ENCODE measurements around the gene ATG7.
"Not testable (repeated sequence)": the region's sequence is repeated elsewhere in the genome, so short reads cannot be mapped to it uniquely, and the experiment has no call there.

Gene ATG7

DNA sequence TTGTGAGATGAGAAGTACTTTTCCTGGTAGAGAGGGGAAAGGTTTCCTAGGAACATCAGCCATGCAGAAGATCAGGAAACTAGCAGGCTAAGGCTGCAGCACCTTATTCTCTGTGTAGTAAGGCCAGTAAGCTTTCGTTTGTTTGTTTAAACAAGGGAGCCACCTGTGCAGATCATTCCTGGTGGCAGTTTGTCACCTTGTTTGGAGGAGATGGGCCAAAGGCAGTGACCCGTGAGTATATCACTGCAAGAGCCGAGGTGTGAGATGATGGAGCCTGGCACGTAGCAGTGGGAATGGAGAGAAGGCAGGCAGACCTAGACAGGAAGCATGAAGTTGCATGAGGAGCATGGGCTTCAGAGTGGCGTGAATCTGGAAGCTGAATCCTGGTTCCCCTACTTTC is 19.6 kb downstream of the ATG7 start:
- no peak for DNase-seq (ENCODE audit: low read depth in 2 of 3, low spot score in 2 of 3)

DNA sequence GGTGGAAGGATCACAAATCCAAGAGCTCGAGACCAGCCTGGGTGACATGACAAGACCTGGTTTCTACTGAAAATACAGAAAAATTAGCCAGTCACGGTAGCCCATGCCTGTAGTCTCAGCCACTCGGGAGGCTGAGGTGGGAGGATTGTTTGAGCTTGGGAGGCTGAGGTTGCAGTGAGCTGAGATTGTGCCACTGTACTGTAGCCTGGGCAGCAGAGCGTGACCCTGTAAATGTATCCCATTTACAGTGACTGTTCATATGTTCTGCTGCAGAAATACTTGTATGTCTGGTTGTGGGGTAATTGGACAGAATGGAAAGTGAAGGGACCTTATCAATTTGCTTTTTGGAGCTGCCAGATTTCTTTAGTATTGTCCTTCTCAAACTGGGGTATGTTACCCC is 24.9 kb downstream of the ATG7 start:
- DNase-seq (ENCODE audit: low read depth in 2 of 3, low spot score in 2 of 3), result no peak

DNA sequence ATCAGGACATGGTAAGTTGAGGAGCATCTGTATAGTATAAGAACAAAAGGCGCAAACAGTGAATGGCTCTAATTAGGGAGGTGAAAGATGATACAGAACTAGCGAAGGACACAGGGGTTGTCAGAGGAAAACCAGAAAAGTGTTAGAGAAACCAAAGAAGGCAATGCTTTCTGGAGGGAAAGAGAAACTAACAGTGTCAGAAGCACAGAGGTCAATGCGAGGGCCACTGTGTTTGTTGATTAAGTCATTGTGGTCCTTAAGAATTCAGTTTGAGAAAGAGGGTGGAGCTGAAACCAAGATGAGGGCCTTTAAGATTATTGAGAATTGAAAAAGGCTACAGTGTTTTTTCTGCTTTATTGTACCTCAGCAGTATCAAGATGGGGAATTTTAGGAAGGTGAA is 28.8 kb downstream of the ATG7 start:
- DNase-seq (ENCODE audit: low read depth in 2 of 3, low spot score in 2 of 3), result no peak

DNA sequence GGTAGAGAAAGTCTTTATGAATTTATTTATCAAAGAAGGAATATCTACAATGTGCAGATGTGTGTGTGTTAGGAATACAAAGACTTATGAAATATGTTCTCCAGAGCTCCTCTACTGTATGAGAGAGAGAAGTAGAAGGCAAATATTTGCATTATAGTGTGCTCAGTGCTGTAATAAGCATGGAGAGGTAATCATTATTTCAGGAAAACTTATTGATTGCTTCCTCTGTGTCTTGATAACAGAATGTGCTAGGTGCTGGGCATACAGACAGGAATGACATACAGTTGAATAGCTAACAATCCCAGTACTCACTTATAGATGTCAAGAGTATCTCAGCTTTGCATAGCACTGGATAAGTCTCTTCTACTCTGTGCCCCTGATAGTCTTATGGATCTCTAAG is 30.2 kb downstream of the ATG7 start:
- no peak for DNase-seq (ENCODE audit: low read depth in 2 of 3, low spot score in 2 of 3)

DNA sequence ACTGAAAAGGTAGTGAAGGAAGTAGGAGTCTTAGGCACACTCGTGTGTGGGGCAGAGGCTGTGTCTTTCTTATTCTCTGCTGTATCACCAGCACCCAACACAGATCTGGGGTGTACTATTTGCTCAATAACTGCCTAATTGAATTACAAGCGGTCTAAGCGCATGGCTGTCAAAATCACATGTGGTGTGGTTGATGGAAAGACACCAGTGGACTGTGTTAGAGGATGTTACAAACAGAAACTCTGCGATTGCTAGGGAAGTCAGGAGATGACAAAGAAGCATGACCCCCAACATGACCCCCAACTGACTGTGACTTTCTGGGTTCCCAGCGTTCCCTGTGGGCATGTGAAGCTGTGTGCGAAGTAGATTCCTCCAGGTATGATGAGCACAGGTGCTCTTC is 32.0 kb downstream of the ATG7 start:
- DNase-seq (ENCODE audit: low read depth in 2 of 3, low spot score in 2 of 3), result no peak

DNA sequence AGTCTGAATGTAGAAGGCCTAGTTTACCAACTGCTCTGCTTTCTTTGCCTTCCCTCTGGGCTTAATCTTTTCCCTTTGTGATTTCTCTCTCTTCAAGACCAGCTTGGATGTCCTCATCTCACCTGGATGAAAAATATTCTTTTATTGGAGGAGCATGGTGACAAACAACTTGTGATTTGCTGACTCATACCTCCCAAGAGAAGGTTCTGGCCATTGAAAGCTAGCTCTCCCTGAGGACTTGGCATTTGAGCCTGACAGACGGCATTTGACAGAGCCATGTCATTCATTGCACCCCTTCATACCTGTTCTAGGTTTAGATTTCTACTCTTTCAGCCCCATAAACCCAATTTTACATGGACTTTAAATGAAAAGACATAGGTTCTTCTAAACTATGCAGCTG is 33.3 kb downstream of the ATG7 start:
- no peak for DNase-seq (ENCODE audit: low read depth in 2 of 3, low spot score in 2 of 3)

DNA sequence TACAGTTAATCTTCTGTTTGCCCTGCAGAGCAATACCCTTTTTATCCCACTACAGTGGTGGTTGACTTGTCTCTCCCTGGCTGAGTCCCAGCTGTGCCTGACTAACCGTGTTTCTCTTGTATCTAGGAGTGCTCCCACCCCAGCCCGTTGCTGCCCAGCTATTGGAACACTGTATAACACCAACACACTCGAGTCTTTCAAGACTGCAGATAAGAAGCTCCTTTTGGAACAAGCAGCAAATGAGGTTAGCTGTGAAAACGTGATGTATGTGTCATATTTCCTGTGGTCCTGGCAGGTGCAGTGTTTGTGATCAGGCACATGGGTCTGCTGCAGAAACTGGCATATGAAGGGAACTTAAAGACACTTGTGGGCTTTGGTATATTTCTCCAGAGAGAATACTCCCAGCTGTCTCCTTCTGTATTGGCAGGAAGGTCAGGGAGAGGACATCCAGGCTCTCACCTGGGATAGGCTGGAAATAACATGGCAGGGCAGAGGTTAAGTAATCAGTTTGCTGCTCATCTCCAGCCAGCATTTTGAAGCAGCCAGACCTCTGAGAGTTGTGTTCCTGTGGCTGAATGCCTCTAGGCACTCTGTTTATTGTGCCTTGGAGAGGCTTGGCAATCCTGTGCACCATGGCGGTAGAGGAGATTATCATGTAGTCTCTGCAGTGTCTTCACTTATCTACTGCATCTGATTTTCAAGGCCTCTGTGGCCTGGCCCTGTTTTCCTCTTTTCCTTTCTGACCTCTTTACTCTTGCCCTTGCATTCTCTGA is 34.8 kb downstream of the ATG7 start:
- DNase-seq (ENCODE audit: low read depth in 2 of 3, low spot score in 2 of 3), result peak in 1 of 3 experiments; percentile 8

DNA sequence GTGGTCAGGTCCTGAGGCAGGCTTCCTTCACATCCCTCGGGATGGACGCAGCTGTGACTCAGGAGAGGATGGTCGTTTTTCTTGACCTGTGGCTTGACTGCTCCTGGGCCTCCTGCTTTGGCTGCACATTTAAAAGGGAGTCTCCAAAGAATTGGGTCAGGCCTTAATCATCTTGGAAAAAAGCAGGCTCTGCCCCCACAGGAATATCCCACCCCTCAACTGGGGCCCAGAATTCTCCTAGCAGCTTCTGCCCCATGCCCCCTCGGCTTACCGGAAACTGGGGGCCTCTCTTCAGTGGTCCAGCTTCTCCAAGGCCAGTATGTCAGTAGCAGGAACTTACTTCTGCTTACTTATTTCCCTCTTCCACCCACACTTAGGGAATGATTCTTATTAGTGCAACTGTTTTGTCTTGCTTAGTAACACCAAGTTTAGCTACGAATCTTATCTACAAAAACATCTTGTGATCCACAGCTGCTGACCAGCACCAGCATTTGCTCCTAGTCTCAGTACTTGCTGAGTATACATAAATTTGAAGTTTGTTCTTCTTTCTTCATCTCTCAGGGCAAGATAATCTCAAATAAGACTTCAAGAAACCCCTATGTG is 35.7 kb downstream of the ATG7 start:
- no peak for DNase-seq (ENCODE audit: low read depth in 2 of 3, low spot score in 2 of 3)

DNA sequence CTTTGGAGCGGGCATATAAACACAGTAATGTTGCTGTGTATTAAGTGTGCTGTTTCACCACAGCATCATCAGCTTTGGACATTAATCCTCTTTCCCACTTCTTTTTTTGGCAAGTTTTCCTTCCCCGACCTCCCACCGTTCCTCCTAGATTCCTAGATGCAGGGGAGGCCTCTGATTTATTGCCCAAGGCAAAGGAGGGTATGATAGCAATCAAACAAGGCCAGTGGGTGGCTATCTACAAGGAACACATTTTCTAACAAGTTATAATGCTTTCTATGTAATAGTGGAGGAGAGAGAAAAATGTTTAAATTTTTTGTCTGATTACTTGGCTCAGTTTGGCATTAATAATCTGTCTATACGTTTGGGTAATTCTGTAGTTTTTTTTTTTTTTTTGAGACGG is 38.1 kb downstream of the ATG7 start:
- DNase-seq (ENCODE audit: low read depth in 2 of 3, low spot score in 2 of 3), result no peak

DNA sequence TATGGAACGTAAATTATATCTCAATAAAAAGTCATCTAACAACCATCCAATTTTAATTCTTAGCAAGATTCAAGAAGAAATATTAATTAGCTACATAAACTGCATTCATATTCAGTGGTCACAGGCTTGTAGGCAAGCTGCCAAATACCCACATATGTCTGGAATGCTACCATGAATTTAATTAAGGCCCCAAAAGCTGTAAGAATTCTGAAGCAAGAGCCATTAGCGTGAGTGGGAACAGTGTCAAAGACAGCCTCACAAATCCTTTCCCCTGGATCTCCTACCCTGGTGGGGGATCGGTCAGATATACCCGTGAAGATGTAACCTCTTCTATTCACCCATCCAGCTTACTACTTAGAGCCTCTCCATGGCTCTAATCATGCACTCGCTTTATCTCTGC is 40.0 kb downstream of the ATG7 start:
- no peak for DNase-seq (ENCODE audit: low read depth in 2 of 3, low spot score in 2 of 3)

DNA sequence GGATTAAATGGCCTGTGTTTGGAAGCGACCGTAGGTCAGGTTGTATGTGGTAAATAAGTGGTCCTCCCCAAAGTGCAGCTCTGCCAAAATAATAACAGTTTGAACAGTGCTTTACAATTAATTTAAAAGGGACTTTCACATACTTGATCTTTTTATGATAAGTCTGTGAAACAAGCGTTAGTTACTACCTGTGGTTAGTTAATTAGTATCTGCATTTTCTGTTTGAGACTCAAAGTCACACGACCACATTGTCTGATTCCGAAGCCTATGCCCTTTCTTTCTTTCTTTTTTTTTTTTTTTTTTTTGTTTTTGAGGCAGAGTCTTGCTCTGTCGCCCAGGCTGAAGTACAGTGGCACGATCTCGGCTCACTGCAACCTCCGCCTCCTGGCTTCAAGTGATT is 45.1 kb downstream of the ATG7 start:
- DNase-seq (ENCODE audit: low read depth in 2 of 3, low spot score in 2 of 3), result no peak

DNA sequence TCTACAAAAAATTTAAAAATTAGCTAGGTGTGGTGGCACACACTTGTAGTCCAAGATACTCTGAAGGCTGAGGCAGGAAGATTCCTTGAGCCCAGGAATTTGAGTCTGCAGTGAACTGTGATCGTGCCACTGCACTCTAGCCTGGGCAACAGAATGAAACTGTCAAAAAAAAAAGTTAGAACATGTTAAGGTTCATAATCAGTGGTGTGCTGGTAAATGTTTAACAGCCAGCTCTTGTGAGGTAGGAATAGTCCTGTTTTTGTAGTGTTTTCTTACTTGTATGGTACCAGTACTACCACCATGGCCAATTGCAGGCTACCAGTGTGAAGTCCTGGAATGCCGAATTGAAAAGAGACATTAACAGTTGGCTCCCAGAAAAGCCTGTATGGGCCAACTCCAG is 50.7 kb downstream of the ATG7 start:
- no peak for DNase-seq (ENCODE audit: low read depth in 2 of 3, low spot score in 2 of 3)

DNA sequence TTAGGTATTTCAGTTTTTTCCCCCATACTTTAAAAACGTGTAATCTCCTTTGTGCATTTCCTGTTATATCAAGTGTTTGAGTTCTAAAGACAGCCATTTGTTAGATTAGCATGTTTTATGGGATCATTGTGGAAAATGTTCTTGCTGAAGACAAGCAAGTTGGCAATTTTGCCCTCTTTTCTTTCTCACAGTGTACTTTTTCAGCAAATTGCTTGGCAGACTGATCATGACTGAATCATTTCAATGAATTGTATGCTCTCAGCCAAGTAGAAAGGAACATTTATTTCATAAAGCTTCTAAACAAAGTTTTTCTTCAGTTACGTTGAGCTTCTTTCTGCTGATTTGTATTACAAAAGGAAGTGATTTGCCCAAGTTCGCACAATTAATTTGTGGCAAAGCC is 51.6 kb downstream of the ATG7 start:
- no peak for DNase-seq (ENCODE audit: low read depth in 2 of 3, low spot score in 2 of 3)

DNA sequence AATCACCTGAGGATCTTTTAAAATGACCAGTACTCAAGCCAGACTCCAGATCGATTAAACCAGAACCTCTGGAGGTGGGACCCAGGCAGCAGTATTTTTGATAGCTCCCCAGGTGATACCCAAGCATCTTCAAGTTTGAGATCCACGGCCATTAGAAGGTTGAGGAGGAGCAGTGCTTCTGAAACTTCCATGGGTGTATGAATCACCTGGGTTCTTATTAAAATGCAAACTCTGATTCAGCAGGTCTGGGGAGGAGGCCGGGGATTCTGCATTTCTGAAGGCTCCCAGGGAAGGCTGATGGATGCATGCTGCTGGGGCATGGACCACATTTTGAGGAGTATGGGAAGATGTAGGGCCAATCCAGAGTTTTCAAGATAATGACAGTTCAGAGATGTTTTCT is 55.4 kb downstream of the ATG7 start:
- no peak for DNase-seq (ENCODE audit: low read depth in 2 of 3, low spot score in 2 of 3)

DNA sequence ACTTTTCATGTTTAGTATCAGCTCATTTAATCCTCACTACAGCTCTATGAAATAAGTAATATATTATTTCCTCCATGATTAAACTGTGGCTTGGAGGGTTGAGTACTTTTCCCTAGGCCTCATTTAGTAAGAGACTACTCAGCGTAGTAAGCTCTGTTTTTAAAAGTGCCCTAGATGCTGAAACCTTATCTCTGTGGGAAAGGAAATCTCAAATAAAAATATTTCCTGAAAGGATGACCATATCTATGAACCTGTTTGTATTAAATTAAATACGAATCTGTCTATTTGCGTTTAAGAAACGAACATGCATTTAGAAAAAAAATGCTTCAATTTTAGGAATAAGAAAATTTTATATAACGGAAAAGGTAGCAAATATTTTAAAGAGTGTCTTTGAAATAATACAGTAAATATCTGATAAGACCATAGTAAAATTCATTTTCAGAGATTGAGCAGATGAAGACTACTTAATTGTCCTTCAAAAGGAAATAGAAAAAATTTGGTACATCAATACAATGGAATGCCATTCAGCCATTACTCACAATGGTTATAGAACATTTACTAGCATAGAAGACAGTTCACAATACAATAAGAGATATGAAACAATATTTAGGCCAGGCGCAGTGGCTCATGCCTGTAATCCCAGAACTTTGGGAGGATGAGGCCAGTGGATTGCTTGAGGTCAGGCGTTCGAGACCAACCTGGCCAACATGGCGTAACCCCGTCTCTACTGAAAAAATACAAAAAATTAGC is 56.2 kb downstream of the ATG7 start:
- DNase-seq (ENCODE audit: low read depth in 2 of 3, low spot score in 2 of 3), result no peak

DNA sequence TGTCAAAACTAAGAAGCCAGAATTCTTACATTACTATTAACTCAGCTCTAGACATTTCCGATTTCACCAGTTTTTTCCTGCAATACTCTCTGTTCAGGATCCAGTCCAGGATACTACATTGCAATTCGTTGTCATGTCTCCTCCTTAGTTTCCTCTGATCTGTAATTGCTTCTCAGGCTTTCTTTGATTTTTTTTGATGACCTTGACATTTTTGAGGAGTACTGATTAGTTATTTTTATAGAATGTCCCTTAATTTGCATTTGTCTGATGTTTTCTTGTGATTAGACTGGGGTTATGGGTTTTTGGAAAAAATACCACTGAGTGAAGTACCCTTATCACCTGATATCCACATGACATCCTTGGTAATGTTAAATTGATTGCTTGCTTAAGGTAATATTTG is 57.6 kb downstream of the ATG7 start:
- no peak for DNase-seq (ENCODE audit: low read depth in 2 of 3, low spot score in 2 of 3)

DNA sequence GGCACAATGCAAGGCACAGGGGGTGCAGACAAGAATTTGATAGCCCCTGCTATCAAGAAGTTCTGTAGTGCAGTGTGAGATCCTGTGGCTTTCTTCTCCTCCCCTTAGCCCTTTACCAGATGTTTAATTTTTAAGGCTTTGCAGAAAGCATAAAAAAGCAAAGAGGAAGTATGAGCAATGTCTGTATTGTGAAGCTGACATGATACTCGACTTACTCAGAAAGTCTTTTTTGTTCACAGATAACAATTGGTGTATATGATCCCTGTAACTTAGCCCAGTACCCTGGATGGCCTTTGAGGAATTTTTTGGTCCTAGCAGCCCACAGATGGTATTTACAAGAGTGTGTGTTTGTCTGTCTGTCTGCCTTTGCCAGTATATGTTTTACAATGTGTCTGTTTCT is 58.9 kb downstream of the ATG7 start:
- no peak for DNase-seq (ENCODE audit: low read depth in 2 of 3, low spot score in 2 of 3)

DNA sequence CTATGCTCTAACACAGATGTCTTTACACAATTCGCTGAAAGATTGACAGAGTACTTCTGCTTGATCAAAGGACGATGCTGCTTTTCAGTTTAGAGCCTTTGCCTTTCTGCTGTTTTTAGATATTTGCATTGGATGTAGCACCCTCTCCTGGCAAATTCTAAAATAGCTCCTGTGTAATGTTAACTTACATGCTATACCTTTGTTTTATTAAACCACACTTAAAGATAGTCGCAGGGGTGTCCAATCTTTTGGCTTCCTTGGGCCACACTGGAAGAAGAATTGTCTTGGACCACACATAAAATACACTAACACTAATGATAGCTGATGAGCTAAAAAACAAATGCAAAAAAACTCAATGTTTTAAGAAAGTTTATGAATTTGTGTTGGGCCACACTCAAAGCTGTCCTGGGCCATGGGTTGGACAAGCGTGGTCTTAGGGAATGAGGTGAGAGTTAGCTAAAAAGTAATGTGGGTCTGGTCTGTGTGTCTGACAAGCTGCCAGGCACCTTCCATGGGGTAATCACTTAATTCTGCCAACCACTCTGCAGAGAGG is 62.9 kb downstream of the ATG7 start:
- DNase-seq (ENCODE audit: low read depth in 2 of 3, low spot score in 2 of 3), result no peak

DNA sequence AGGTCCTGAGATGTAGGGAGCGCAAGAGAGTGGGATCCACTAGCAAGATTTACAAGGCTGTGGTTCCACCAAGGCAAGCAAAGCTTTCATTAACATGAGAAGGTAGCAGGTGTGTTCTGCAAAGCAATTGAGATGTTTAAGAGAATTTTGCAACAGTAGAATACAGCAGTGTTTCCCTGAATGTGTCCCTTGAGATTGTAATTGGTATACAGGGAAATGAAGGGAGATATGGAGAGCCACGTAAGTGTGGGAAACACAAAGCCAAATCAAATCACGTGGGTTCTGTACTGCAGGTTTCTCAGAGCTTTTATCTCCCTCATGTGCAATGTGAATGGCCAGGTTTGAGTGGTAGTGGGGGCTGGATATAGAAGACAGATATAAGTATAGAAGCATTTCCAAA is 67.3 kb downstream of the ATG7 start:
- no peak for DNase-seq (ENCODE audit: low read depth in 2 of 3, low spot score in 2 of 3)

DNA sequence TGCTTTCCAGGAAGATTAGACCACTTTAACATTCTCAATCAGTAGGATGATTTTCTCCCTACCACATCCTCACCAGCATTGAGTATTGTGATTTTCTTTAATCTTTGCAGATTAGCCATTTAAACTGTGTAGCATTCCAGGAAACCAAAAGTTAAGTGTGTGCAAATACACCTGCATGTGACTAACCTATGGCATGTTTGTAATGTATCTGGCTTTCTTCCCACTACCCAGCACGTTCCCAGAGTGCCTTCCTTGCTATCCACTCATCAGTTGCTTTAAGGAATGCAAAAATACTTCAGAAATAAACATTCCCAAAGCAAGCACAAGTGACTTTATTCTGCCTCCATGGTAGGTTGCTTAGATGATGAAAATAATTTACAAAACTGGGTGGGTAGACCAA is 74.2 kb downstream of the ATG7 start:
- DNase-seq (ENCODE audit: low read depth in 2 of 3, low spot score in 2 of 3), result no peak

DNA sequence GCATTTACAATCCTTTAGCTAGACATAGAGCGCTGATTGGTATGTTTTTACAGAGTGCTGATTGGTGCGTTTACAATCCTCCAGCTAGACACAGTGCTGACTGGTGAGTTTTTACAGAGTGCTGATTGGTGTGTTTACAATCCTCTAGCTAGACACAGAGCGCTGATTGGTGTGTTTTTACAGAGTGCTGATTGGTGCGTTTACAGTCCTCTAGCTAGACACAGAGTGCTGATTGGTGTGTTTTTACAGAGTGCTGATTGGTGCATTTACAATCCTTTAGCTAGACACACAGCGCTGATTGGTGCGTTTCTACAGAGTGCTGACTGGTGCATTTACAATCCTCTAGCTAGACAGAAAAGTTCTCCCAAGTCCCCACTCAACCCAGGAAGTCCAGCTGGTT is 76.7 kb downstream of the ATG7 start:
- not testable (repeated sequence) for DNase-seq (ENCODE audit: low read depth in 2 of 3, low spot score in 2 of 3)

DNA sequence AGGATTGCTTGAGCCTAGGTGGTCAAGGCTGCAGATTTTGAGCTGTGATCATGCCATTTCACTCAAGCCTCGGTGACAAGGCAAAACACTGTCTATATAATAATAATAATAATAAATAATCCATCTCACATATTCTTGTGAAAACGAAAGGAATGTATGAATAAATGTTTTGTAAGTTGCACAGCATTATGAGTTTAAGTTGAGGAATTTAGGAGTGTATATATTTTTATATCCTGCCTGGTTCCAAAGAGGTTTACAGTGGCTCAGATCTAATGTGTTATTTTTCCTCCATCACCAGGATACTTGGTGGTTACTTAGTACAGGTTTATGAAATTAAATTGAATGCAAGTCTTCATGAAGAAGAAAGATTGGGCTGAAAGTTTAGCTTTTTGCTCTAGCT is 77.2 kb downstream of the ATG7 start:
- no peak for DNase-seq (ENCODE audit: low read depth in 2 of 3, low spot score in 2 of 3)
